ENCODE measurements around the gene LAMC1.

DNA sequence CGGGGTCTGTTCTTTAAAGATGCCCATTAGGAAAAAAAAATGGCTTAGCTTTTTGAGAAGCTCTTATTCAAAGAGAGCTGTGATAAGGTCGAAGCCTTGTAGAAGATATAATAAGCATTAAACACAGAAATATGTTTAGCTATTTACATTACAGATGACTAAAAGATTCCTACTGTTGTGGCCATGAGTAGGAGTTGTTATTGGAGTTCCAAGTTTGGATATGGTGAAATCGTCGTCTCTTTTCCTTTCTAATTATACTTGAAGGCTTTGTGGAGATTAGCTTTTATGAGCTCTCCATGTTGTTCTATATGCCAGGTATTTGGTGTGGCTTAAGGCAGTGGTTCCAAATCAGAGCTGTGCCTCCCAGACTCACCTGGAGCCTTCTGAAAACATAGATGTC, 82.9 kb downstream of the LAMC1 start:
- TF ChIP-seq POLR2A (IDR thresholded peaks at IDR 0.05) = no peak
- TF ChIP-seq, protein P1, sequence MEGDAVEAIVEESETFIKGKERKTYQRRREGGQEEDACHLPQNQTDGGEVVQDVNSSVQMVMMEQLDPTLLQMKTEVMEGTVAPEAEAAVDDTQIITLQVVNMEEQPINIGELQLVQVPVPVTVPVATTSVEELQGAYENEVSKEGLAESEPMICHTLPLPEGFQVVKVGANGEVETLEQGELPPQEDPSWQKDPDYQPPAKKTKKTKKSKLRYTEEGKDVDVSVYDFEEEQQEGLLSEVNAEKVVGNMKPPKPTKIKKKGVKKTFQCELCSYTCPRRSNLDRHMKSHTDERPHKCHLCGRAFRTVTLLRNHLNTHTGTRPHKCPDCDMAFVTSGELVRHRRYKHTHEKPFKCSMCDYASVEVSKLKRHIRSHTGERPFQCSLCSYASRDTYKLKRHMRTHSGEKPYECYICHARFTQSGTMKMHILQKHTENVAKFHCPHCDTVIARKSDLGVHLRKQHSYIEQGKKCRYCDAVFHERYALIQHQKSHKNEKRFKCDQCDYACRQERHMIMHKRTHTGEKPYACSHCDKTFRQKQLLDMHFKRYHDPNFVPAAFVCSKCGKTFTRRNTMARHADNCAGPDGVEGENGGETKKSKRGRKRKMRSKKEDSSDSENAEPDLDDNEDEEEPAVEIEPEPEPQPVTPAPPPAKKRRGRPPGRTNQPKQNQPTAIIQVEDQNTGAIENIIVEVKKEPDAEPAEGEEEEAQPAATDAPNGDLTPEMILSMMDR (IDR thresholded peaks at IDR 0.05) = no peak

Data from tibial nerve (tissue), 3 donors.